Skeletal muscle satellite cell (primary cell): Measurements from ENCODE around the gene CDC14A.

Experiments
- H3K27me3 ChIP-seq: 2 replicates; pipeline ENCODE4 v1.7.0; 2013; ENCODE audit warnings: low read length; ENCODE audit not compliant: control insufficient read depth, insufficient read depth
- H3K36me3 ChIP-seq: 2 replicates; pipeline ENCODE4 v1.7.0; 2013; ENCODE audit warnings: mild to moderate bottlenecking, control low read depth, low read length; ENCODE audit not compliant: insufficient read depth
- H3K4me1 ChIP-seq: 2 replicates; pipeline ENCODE4 v1.7.0; 2013; ENCODE audit warnings: low read length; ENCODE audit not compliant: control insufficient read depth, insufficient read depth
- H3K4me2 ChIP-seq: 2 replicates; pipeline ENCODE4 v1.7.0; 2013; ENCODE audit warnings: mild to moderate bottlenecking, low read length
- H3K4me3 ChIP-seq: 2 replicates; pipeline ENCODE4 v1.7.0; 2013; ENCODE audit warnings: low read length
- H3K9ac ChIP-seq: 2 replicates; pipeline ENCODE4 v1.7.0; 2013; ENCODE audit warnings: mild to moderate bottlenecking, low read depth, low read length, moderate library complexity
- H3K9me3 ChIP-seq: replicated peaks from 2 replicates; pipeline ENCODE4 v1.7.0; 2013; ENCODE audit warnings: mild to moderate bottlenecking, control low read depth, low read length

Gene CDC14A

DNA sequence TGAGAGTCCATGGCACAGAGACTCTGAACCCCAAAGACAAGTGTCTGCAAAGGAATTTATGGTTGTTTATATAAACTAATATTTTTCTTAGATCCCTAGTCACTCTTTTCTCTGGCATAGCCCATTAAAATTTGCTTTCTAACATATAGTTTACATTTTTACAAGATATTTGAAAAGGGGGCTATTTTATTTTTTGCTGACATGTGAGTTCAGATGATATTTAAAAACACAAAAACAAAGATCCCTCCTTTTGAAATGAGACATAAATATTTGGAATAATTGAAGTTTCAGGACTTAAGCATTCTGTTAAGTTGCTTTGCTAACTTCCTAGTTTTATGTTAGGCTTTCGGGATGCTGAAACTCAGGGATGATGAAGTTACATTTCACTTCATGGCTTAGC is 86.1 kb downstream of the CDC14A start:
- no peaks in the 10 kb centered on the region for H3K9me3 ChIP-seq
- no peak overlapping the region for H3K4me3 ChIP-seq
- H3K4me2 ChIP-seq = no peak overlapping the region
- H3K27me3 ChIP-seq = no peaks in the 10 kb centered on the region
- no peaks in the 10 kb centered on the region for H3K4me1 ChIP-seq
- no peak overlapping the region for H3K9ac ChIP-seq
- no peaks in the 10 kb centered on the region for H3K36me3 ChIP-seq

DNA sequence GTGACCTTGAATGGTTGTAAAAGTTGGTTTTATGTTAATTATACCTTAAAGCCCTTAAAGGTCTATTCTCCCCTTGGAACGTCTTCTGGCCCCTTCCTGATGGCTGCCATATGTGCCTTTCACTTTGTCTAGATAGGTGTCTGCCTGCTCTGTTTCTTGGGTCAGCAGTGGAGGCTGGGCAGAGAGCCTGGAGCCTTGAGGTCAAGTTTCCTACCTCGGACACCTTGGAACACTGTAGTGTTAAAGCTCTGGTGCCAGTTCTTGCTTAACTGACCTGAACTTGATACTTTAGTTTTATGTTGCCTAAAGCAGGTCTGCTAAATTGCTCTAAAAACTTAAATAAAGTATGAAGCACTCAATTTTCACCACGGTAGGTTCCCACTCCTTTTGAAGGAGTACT is 86.5 kb downstream of the CDC14A start:
- no peak overlapping the region for H3K4me2 ChIP-seq
- no peaks in the 10 kb centered on the region for H3K9me3 ChIP-seq
- no peak overlapping the region for H3K9ac ChIP-seq
- no peaks in the 10 kb centered on the region for H3K27me3 ChIP-seq
- no peak overlapping the region for H3K4me3 ChIP-seq
- no peaks in the 10 kb centered on the region for H3K36me3 ChIP-seq
- H3K4me1 ChIP-seq = peaks cover 2% of the 10 kb centered on the region

DNA sequence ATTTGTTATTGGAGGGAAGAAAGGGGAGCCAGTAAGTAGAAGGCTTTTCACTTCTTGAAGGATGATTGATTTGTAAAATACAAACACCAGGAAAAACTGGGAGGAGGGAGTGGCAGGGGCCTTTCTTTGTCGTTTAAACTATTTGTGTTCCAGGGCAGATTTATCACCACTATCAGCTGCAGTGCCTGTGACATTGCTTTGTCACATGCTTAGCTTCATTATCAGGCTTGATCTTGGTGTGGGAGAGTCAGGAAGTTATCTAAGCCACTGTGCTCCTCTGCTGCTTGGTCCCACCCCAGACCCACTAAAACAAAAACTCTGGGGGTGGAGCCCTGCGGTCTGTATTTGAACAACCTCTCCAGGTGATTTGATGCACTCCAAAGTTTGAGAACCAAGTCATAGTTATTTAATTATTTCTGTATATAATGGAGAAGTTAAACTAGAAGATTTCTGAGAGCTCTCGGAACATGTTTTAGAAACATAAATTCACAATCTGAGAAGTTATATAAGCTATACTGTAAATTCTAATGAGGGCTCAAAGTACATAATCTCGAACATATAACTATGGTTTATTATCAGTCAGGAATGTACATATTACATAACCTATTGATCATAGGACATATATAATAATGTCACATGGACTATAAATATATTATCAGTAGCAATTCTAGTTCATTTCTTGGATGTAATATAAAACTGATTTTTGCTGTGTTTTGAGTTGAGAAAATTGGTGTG is 87.9 kb downstream of the CDC14A start:
- Histone ChIP-seq H3K4me2 (no peak overlapping the region), H3K27me3 (no peaks in the 10 kb centered on the region), H3K9ac (no peak overlapping the region), H3K4me3 (no peak overlapping the region), H3K4me1 (peaks cover 6% of the 10 kb centered on the region), H3K36me3 (no peaks in the 10 kb centered on the region), H3K9me3 (no peaks in the 10 kb centered on the region)

GRCh38 chr1:100441146-100441545 is 88.8 kb downstream of the CDC14A start:
- H3K4me2 ChIP-seq = no peak overlapping the region
- H3K9me3 ChIP-seq = no peaks in the 10 kb centered on the region
- no peak overlapping the region for H3K9ac ChIP-seq
- peaks cover 6% of the 10 kb centered on the region for H3K4me1 ChIP-seq
- H3K27me3 ChIP-seq = no peaks in the 10 kb centered on the region
- no peaks in the 10 kb centered on the region for H3K36me3 ChIP-seq
- H3K4me3 ChIP-seq = no peak overlapping the region

DNA sequence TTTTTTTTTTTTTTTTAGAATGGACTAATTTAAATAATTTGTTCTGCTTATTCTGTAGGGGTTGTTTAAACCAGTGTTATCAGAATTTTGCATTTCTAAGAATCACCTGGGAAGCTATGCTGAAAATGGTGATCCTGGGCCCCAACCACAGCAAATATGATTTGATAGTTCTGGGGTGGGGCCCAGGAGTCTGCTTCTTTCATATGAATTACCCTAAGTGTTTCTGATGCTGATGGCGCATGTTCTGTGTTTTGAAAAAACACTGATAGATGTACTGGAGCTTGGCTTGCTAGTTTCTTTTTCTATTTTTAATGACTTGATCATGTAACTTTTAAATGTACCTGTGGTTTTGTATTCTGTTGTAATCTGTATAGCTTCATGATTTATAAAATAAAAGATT is 89.3 kb downstream of the CDC14A start:
- Histone ChIP-seq H3K4me2 (no peak overlapping the region), H3K9me3 (no peaks in the 10 kb centered on the region), H3K9ac (no peak overlapping the region), H3K36me3 (no peaks in the 10 kb centered on the region), H3K4me1 (peaks cover 6% of the 10 kb centered on the region), H3K27me3 (no peaks in the 10 kb centered on the region), H3K4me3 (no peak overlapping the region)

GRCh38 chr1:100443811-100444571 is 91.7 kb downstream of the CDC14A start:
- no peak overlapping the region for H3K9ac ChIP-seq

DNA sequence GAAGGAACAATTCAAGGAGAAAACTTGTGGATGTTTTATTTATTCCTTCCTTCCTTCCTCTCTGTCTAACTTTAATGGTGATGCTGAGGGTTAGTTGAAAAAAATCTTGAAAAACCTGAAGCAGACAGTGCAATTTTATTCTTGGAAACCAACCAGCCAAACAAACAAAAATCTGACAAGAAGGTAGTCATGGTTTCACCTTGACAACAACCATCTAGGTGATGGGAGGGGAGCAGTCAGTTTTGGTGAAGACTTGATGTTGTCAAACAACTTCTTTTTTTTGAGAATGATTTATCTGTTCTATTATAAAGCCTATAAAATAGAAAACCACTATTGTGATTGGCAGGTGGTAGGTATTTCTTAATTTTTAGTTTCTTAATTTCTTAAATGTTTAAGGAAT is 93.3 kb downstream of the CDC14A start:
- Histone ChIP-seq H3K4me1 (peaks cover 6% of the 10 kb centered on the region), H3K36me3 (peaks cover 3% of the 10 kb centered on the region), H3K4me3 (no peak overlapping the region), H3K9me3 (no peaks in the 10 kb centered on the region), H3K9ac (no peak overlapping the region), H3K4me2 (no peak overlapping the region), H3K27me3 (no peaks in the 10 kb centered on the region)

More at GRCh38 chr1:100443811-100444571, 91.7 kb downstream of the CDC14A start:
- Histone ChIP-seq H3K9me3 (no peaks in the 10 kb centered on the region), H3K4me2 (no peak overlapping the region), H3K36me3 (no peaks in the 10 kb centered on the region), H3K4me3 (no peak overlapping the region), H3K27me3 (no peaks in the 10 kb centered on the region), H3K4me1 (peaks cover 6% of the 10 kb centered on the region)

DNA sequence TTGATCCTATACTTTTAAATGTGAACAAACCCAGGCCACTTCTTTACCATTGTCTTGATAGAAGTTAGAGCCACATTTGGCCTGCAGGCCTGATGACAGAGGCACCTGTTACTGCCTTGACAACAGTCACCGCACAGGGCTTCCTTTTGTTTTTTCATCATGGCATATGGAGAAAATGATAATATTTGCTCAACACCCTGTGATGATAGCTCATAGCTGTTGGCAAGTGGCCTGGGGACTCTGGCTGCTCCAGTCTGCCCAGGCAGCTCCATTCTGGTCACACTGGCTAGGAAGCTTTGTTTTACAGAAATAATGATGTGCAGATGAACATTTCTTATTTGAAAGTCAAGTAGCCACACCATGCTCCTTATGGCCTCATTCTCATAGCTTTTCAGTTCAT is 96.1 kb downstream of the CDC14A start:
- no peaks in the 10 kb centered on the region for H3K9me3 ChIP-seq
- H3K4me2 ChIP-seq = no peak overlapping the region
- H3K9ac ChIP-seq = no peak overlapping the region
- peaks cover 3% of the 10 kb centered on the region for H3K36me3 ChIP-seq
- peaks cover 6% of the 10 kb centered on the region for H3K4me1 ChIP-seq
- no peaks in the 10 kb centered on the region for H3K27me3 ChIP-seq
- H3K4me3 ChIP-seq = no peak overlapping the region

DNA sequence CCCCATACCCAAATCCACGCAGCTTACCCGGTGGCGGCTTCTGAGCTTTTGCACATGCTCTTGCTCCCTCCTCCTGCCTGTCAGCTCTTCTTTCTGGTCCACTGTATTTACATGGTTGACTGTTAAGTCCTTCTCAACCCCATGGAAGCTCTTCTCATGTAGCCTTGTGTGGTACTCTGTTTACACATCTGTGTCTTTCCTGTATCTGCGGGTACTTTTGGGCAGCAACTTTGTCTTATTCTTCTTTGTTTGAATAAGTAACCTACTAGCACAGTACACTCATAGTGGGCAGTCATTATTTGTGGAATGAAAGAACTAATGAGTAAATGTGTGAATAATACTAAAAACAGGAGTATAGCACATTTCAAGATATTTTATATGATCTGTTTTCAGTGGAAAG is 97.2 kb downstream of the CDC14A start:
- Histone ChIP-seq H3K4me2 (no peak overlapping the region), H3K4me1 (no peaks in the 10 kb centered on the region), H3K4me3 (no peak overlapping the region), H3K9ac (no peak overlapping the region), H3K9me3 (no peaks in the 10 kb centered on the region), H3K36me3 (peaks cover 3% of the 10 kb centered on the region), H3K27me3 (no peaks in the 10 kb centered on the region)

DNA sequence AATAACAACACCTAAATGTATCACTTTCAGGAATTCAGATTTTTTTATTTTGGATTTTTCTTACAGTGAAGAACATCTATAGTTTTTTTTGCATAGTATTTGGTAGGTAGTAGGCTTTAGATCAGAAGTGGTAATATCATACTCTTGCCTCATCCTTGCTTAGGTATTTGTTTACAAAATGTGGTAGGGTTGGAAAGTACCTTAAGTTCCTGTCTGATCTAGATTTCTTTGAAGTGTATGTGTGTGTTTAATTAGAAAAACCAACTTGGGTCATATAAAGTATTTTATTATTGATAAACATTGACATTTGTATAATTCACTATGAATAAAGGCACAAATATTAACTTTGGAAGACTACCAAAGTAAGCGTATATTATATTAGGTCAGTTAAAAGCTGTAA is 100.3 kb downstream of the CDC14A start:
- Histone ChIP-seq H3K36me3 (peaks cover 3% of the 10 kb centered on the region), H3K27me3 (no peaks in the 10 kb centered on the region), H3K9ac (no peak overlapping the region), H3K4me3 (no peak overlapping the region), H3K9me3 (no peaks in the 10 kb centered on the region), H3K4me1 (no peaks in the 10 kb centered on the region), H3K4me2 (no peak overlapping the region)

GRCh38 chr1:100455478-100456072 is 103.3 kb downstream of the CDC14A start:
- no peak overlapping the region for H3K4me2 ChIP-seq
- no peaks in the 10 kb centered on the region for H3K36me3 ChIP-seq
- H3K4me1 ChIP-seq = no peaks in the 10 kb centered on the region
- no peaks in the 10 kb centered on the region for H3K27me3 ChIP-seq
- no peak overlapping the region for H3K4me3 ChIP-seq
- H3K9ac ChIP-seq = no peak overlapping the region
- H3K9me3 ChIP-seq = no peaks in the 10 kb centered on the region
